SK-N-SH (cell line): ENCODE results near the gene SUMO2. TPM values are rescaled to one million over a fixed set of nuclear protein-coding genes. Genes with fewer than 3 reads are reported as not detected.

Experiments
- CTCF ChIA-PET: fragments of 300-600, 350-600 bp; formaldehyde crosslinking; extraction: SDS; loops from one replicate; lab custom pipeline; 2021; lab: Yijun Ruan, JAX
- POLR2A ChIA-PET: fragments of 350-600 bp; sonication (Branson Sonifier 250); formaldehyde crosslinking; extraction: SDS; loops from one replicate; lab custom pipeline; 2020; ENCODE audit warnings: antibody characterized with exemption, inconsistent platforms; lab: Yijun Ruan, JAX
- DNase-seq: peaks from one replicate; pipeline ENCODE4 v3.0.0; 2012
- H2AFZ ChIP-seq: fragments of 200-600 bp; sonication (generic); 2 replicates; pipeline ENCODE4 v1.8.1; 2016; ENCODE audit warnings: antibody characterized with exemption, mild to moderate bottlenecking, low read depth
- H3F3A ChIP-seq: fragments of 200-600 bp; sonication (generic); replicated peaks from 2 replicates; pipeline ENCODE3; 2016; ENCODE audit warnings: antibody characterized with exemption, mild to moderate bottlenecking; ENCODE audit not compliant: insufficient read depth
- H3K27ac ChIP-seq, 2 experiments: fragments of 200-500 bp in 1 of 2; fragments of 200-600 bp in 1 of 2; sonication (Bioruptor generic) in 1 of 2; sonication (generic), shearing (Covaris generic) in 1 of 2; 2 replicates each; pipeline versions ENCODE4 v1.5.1 to v1.6.1; 2014 to 2016; ENCODE audit warnings: low read depth in 2 of 2, inconsistent platforms in 1 of 2, low read length in 1 of 2, mild to moderate bottlenecking in 1 of 2, mixed read lengths in 1 of 2
- H3K27me3 ChIP-seq: fragments of 200-600 bp; sonication (generic), shearing (Covaris generic); 2 replicates; pipeline ENCODE4 v1.6.1; 2016; ENCODE audit warnings: mixed run types; ENCODE audit not compliant: insufficient read depth
- H3K36me3 ChIP-seq, 2 experiments: fragments of 200-500 bp in 1 of 2; fragments of 200-600 bp in 1 of 2; sonication (Bioruptor generic) in 1 of 2; sonication (generic) in 1 of 2; replicated peaks in 1 of 2; 2 replicates each; pipeline versions ENCODE3 to v1.5.1; 2014 to 2016; ENCODE audit warnings: low read length in 1 of 2, mild to moderate bottlenecking in 1 of 2; ENCODE audit not compliant: insufficient read depth in 2 of 2, control insufficient read depth in 1 of 2
- H3K4me1 ChIP-seq, 2 experiments: fragments of 200-500 bp in 1 of 2; fragments of 200-600 bp in 1 of 2; sonication (Bioruptor generic) in 1 of 2; sonication (generic), shearing (Covaris generic) in 1 of 2; 2 replicates each; pipeline versions ENCODE4 v1.5.1 to v1.6.1; 2014 to 2016; ENCODE audit warnings: low read depth in 1 of 2, low read length in 1 of 2, mixed run types in 1 of 2; ENCODE audit not compliant: insufficient read depth in 2 of 2, control insufficient read depth in 1 of 2
- H3K4me2 ChIP-seq: fragments of 200-600 bp; sonication (generic), shearing (Covaris generic); 2 replicates; pipeline ENCODE4 v1.6.1; 2017; ENCODE audit warnings: mixed run types
- H3K4me3 ChIP-seq, 2 experiments: fragments of 200-500 bp in 1 of 2; fragments of 200-600 bp in 1 of 2; sonication (Bioruptor generic) in 1 of 2; sonication (generic), shearing (Covaris generic) in 1 of 2; 2 replicates each; pipeline versions ENCODE4 v1.5.1 to v1.8.1; 2014 to 2016; ENCODE audit warnings: low read depth in 2 of 2, inconsistent platforms in 1 of 2, low read length in 1 of 2, mild to moderate bottlenecking in 1 of 2, mixed read lengths in 1 of 2, moderate library complexity in 1 of 2
- H3K79me2 ChIP-seq: fragments of 200-600 bp; sonication (generic); 2 replicates; pipeline ENCODE4 v1.8.1; 2017; ENCODE audit warnings: mild to moderate bottlenecking; ENCODE audit not compliant: insufficient read depth
- H3K9ac ChIP-seq: fragments of 200-600 bp; sonication (generic); 2 replicates; pipeline ENCODE4 v1.6.1; 2017; ENCODE audit warnings: mixed run types
- H3K9me2 ChIP-seq: fragments of 200-600 bp; sonication (generic); 2 replicates; pipeline ENCODE4 v1.6.1; 2017; ENCODE audit warnings: mixed run types
- H3K9me3 ChIP-seq: fragments of 200-600 bp; sonication (generic); 2 replicates; pipeline ENCODE4 v1.6.1; 2017; ENCODE audit warnings: mixed run types, mild to moderate bottlenecking, moderate library complexity
- H4K20me1 ChIP-seq: fragments of 200-600 bp; sonication (generic); 2 replicates; pipeline ENCODE4 v1.6.1; 2017; ENCODE audit warnings: mild to moderate bottlenecking, mixed run types; ENCODE audit not compliant: insufficient read depth
- ELF1 ChIP-seq: IDR thresholded peaks from 2 replicates; pipeline ENCODE4 v1.4.0; 2012
- EP300 ChIP-seq, 2 experiments: IDR thresholded peaks; 2 replicates each; pipeline versions ENCODE4 v1.4.0 to v1.6.1; 2012; ENCODE audit warnings: borderline replicate concordance in 1 of 2, low read depth in 1 of 2, low read length in 1 of 2
- EZH2phosphoT487 ChIP-seq: fragments of 200-600 bp; sonication (generic); IDR thresholded peaks from 2 replicates; pipeline ENCODE4 v1.6.1; 2017; ENCODE audit warnings: low read depth, mixed run types, mild to moderate bottlenecking, antibody characterized with exemption, moderate library complexity, borderline replicate concordance
- FOXJ3 ChIP-seq: sonication (generic); formaldehyde crosslinking; IDR thresholded peaks from 2 replicates; pipeline ENCODE4 v1.5.1; 2020; ENCODE audit warnings: mild to moderate bottlenecking, missing genetic modification reagents
- FOXM1 ChIP-seq: IDR thresholded peaks from 2 replicates; pipeline ENCODE4 v1.4.0; 2012; ENCODE audit warnings: low read depth, mild to moderate bottlenecking
- MEF2A ChIP-seq: IDR thresholded peaks from 2 replicates; pipeline ENCODE4 v1.4.0; 2012; ENCODE audit warnings: low read depth, borderline replicate concordance
- MXI1 ChIP-seq: IDR thresholded peaks from 2 replicates; pipeline ENCODE4 v1.6.1; 2012; ENCODE audit warnings: mild to moderate bottlenecking, low read depth, low read length, improper control_type of control experiment
- NRF1 ChIP-seq: IDR thresholded peaks from 2 replicates; pipeline ENCODE4 v1.6.1; 2012; ENCODE audit warnings: low read depth, mild to moderate bottlenecking, low read length
- POLR2AphosphoS5 ChIP-seq: IDR thresholded peaks from 2 replicates; pipeline ENCODE4 v1.6.1; 2012; ENCODE audit warnings: low read depth, low read length
- SIN3A ChIP-seq: IDR thresholded peaks from 2 replicates; pipeline ENCODE4 v1.6.1; 2012; ENCODE audit warnings: low read depth, mild to moderate bottlenecking, low read length, moderate library complexity, borderline replicate concordance
- TAF1 ChIP-seq: IDR thresholded peaks from 2 replicates; pipeline ENCODE4 v1.6.1; 2012; ENCODE audit warnings: low read depth, mild to moderate bottlenecking, low read length, moderate library complexity, borderline replicate concordance
- TEAD4 ChIP-seq: IDR thresholded peaks from 2 replicates; pipeline ENCODE4 v1.4.0; 2012; ENCODE audit warnings: mild to moderate bottlenecking, borderline replicate concordance; ENCODE audit not compliant: insufficient read depth
- USF2 ChIP-seq: fragments of 150-350 bp; IDR thresholded peaks from 2 replicates; pipeline ENCODE4 v1.6.1; 2017; ENCODE audit warnings: antibody characterized with exemption, low read length, low read depth, borderline replicate concordance
- WGBS: methylation state at CpG from one replicate; pipeline ENCODE4 v1.1.6; 2017; ENCODE audit warnings: low lambda C conversion rate; 5-methylcytosine and 5-hydroxymethylcytosine counted together
- polyA plus RNA-seq, 3 experiments: library from polyadenylated mRNA; depleted of rRNA; stranded (reverse); fragments of >200 nt; gene quantifications; 2 replicates each; pipeline ENCODE4 v1.2.3, GENCODE V29; 2012
- TF ChIP-seq, protein P1 (sequence below): IDR thresholded peaks from 2 replicates; pipeline ENCODE4 v1.4.0; 2012; ENCODE audit warnings: low read depth, borderline replicate concordance
- TF ChIP-seq, protein P2 (sequence below): fragments of 150-350 bp; IDR thresholded peaks from 2 replicates; pipeline ENCODE4 v1.6.1; 2016; ENCODE audit warnings: mild to moderate bottlenecking, low read depth, low read length
- TF ChIP-seq, protein P3 (sequence below): fragments of 200-600 bp; sonication (generic); IDR thresholded peaks from 2 replicates; pipeline ENCODE4 v1.6.1; 2017; ENCODE audit warnings: antibody characterized with exemption, mild to moderate bottlenecking, moderate library complexity

The SUMO2 gene
- polyA plus RNA-seq, 1 of the 3 experiments (the other 2 are of a cell fraction), result 114 TPM

DNA sequence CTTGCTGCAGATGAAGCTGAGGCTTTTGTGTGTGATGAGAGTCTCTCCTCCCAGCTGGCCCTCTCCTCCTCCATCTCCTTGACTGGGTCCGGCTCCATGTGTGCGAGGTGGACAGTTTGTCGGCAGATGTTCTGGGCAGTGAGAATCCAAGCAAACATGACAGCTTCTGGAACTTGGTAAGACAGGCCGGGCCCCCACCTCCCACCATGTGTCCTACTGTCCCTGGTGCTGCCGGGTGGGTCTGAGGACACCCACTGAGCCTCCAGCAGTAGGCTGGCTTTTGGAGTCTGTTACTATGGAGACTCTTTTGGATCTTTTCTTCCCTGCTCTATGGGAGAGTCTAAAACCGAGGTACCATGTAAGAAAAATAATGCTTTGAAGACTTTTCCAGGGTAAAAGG, 35.4 kb upstream of the SUMO2 start:
- CTCF ChIA-PET, result interaction anchor here (1.0 to 14.9 kb wide), 5 partner anchors 11 to 104 kb away, joined by 3 to 136 read pairs (median 3); partner anchors contain the start of gene MIF4GD
- Histone ChIP-seq H3K4me1 (no peaks in the 10 kb centered on the region), H3K27ac (no peak overlapping the region), H3K36me3 (peaks cover 32 to 65% of the 10 kb centered on the region in 2 experiments), H3K9me3 (no peaks in the 10 kb centered on the region), H2AFZ (no peak overlapping the region), H3K4me3 (no peak overlapping the region), H3F3A (peaks cover 5% of the 10 kb centered on the region), H3K79me2 (peaks cover 17% of the 10 kb centered on the region; the same call in 1 of the 2 replicates), H3K9ac (no peak overlapping the region), H3K27me3 (no peaks in the 10 kb centered on the region), H3K4me2 (no peak overlapping the region), H3K9me2 (no peaks in the 10 kb centered on the region), H4K20me1 (no peaks in the 10 kb centered on the region)
- no peak for DNase-seq
- 99% methylated on average over 2 of the region's 6 CpGs for WGBS
- no peak for TF ChIP-seq MEF2A
- TF ChIP-seq TAF1, result no peak
- no peak for TF ChIP-seq SIN3A
- TF ChIP-seq, protein P1, sequence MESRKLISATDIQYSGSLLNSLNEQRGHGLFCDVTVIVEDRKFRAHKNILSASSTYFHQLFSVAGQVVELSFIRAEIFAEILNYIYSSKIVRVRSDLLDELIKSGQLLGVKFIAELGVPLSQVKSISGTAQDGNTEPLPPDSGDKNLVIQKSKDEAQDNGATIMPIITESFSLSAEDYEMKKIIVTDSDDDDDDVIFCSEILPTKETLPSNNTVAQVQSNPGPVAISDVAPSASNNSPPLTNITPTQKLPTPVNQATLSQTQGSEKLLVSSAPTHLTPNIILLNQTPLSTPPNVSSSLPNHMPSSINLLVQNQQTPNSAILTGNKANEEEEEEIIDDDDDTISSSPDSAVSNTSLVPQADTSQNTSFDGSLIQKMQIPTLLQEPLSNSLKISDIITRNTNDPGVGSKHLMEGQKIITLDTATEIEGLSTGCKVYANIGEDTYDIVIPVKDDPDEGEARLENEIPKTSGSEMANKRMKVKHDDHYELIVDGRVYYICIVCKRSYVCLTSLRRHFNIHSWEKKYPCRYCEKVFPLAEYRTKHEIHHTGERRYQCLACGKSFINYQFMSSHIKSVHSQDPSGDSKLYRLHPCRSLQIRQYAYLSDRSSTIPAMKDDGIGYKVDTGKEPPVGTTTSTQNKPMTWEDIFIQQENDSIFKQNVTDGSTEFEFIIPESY, result no peak
- TF ChIP-seq, protein P2, sequence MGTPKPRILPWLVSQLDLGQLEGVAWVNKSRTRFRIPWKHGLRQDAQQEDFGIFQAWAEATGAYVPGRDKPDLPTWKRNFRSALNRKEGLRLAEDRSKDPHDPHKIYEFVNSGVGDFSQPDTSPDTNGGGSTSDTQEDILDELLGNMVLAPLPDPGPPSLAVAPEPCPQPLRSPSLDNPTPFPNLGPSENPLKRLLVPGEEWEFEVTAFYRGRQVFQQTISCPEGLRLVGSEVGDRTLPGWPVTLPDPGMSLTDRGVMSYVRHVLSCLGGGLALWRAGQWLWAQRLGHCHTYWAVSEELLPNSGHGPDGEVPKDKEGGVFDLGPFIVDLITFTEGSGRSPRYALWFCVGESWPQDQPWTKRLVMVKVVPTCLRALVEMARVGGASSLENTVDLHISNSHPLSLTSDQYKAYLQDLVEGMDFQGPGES, result no peak
- TF ChIP-seq FOXM1, result no peak
- TF ChIP-seq ELF1, result no peak
- TF ChIP-seq EZH2phosphoT487, result no peak
- no peak for TF ChIP-seq TEAD4
- TF ChIP-seq NRF1, result no peak
- TF ChIP-seq POLR2AphosphoS5, result no peak
- no peak for TF ChIP-seq USF2
- no peak for TF ChIP-seq FOXJ3
- no peak for TF ChIP-seq MXI1
- no peak for TF ChIP-seq EP300 (IDR thresholded peaks at IDR 0.05; ENCODE audit: borderline replicate concordance in 1 of 2, low read depth in 1 of 2, low read length in 1 of 2)
- TF ChIP-seq, protein P3, sequence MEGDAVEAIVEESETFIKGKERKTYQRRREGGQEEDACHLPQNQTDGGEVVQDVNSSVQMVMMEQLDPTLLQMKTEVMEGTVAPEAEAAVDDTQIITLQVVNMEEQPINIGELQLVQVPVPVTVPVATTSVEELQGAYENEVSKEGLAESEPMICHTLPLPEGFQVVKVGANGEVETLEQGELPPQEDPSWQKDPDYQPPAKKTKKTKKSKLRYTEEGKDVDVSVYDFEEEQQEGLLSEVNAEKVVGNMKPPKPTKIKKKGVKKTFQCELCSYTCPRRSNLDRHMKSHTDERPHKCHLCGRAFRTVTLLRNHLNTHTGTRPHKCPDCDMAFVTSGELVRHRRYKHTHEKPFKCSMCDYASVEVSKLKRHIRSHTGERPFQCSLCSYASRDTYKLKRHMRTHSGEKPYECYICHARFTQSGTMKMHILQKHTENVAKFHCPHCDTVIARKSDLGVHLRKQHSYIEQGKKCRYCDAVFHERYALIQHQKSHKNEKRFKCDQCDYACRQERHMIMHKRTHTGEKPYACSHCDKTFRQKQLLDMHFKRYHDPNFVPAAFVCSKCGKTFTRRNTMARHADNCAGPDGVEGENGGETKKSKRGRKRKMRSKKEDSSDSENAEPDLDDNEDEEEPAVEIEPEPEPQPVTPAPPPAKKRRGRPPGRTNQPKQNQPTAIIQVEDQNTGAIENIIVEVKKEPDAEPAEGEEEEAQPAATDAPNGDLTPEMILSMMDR, result no peak
- POLR2A ChIA-PET, result interaction anchor here (1.8 kb wide), 1 partner anchor 9 kb away, joined by 4 read pairs; no protein-coding TSS in a partner anchor
